CD1c-positive myeloid dendritic cell (primary cell): ENCODE measurements around the gene RARB.

Experiments
- DNase-seq: peaks from one replicate; pipeline ENCODE4 v3.0.0-alpha.2; 2016; ENCODE audit errors: extremely low spot score

Gene RARB

GRCh38 chr3:25448750-25449692 lies 21.0 kb downstream of the RARB start:
- no peak for DNase-seq

- no peak for DNase-seq
Measured at GRCh38 chr3:25449857-25450256, 21.8 kb downstream of the RARB start.

DNA sequence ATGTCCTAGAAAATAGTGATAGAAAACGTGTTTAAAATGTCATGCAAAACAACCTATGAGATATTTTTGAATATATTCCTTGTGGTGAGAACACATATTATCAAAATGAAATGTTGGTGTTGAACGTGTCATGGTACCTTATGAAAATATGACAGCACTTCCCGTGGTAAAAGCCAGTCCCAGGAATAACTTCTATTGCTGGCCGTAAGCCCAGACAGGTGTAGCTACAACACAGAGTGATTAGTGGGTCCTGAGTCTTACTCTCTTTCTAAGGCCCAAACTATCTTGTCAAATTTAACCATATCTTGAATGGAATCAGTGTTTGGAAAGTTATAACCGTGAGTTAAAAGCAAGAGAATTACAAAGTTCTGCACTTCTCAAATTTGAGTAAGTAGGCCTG lies 24.1 kb downstream of the RARB start:
- no peak for DNase-seq

- no peak for DNase-seq
Measured at GRCh38 chr3:25452740-25453139, 24.7 kb downstream of the RARB start.

- no peak for DNase-seq
Measured at GRCh38 chr3:25453619-25454004, 25.5 kb downstream of the RARB start.

GRCh38 chr3:25454005-25454927 lies 26.2 kb downstream of the RARB start:
- no peak for DNase-seq

DNA sequence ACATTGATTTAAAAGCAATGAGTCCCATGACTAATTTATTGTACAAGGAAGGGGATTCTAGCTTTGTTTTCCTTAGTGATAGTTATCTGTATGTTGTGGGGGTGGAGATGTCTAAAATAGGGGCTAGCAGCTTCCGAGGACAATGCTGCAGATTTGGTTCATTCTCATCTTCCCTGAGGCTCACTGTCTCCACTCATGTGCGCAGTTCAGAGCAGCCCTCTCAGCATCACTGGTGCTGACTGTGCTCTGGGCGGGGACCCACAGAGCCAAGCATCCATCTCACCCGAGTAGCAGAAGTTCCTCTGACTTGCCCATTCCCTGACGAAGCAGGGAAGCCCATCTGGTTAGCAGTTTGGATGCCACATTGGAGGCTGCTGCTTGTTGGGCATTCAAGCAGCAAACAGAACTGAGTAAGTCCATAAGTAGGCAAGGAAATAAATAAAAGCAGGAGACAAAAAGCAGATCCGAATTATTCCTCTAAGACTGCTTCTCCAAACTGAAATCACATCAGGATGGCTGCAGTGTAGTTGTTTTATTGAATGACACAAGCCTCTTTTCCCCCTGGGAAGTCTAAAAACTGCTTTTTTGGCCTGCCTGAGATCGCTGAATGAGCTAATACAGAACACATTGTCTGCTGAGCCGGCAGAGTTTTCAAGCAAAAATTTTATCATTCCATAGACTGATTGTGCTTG lies 27.5 kb downstream of the RARB start:
- DNase-seq, result no peak

GRCh38 chr3:25456723-25457670 lies 28.9 kb downstream of the RARB start:
- no peak for DNase-seq

- no peak for DNase-seq
Measured at GRCh38 chr3:25457671-25458419, 29.8 kb downstream of the RARB start.

DNA sequence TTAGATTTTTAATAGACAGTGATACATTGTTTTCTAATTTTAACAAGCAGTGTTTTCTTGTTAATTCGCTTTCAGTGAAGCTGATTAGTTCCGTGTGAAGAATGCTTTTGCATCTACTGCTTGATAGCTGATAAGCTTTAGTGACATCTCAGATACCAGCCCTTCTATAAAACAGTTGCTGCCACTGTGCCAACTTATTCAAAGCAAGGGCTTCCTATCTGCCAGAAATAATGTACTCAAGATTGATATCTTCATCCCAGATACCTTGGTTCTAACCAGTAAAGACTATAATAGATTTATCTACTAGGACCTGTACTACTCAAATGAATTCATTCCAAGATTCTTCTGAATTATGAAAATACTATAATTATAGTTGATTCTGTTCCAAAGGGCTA lies 30.4 kb downstream of the RARB start:
- no peak for DNase-seq

- no peak for DNase-seq
Measured at GRCh38 chr3:25460751-25461150, 32.7 kb downstream of the RARB start.

DNA sequence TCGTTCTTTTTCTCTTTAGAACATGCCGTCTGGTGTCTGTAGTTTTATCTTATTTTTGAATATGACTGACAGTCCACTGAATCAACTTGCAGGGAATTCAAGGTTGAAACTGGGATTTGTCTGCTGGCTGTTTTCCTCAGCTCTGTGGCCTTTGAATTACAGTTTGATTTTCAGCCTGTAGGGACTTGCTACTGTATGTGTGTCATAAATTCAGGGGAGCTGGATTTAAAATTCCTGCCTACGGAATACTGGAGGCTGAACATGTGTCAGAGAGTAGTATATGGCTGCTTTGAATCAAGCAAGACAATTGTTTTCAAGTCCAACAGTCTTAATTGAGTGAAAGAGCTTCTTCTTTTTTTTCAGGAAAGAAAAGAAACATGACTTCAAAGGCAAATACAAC lies 33.9 kb downstream of the RARB start:
- DNase-seq, result no peak

DNA sequence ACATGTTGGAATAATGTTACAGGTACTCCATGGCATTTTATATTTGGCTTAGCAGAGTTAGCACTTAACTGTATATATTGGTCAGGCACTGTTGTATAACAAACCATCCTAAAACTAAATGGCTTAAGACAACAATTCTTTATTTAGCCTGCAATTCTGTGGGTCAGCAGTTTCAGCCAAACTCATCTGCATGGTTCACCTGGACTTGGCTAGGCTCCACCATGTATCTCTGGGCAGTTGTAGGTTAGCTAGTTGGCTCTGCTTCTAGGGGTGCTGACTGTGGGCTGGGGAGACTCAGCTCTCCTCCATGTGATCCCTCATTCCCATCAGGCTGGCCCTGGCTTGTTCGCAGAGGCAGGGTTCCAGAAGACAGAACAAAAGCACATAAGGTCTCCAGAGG lies 34.4 kb downstream of the RARB start:
- no peak for DNase-seq

- no peak for DNase-seq
Measured at GRCh38 chr3:25463836-25464418, 35.9 kb downstream of the RARB start.

DNA sequence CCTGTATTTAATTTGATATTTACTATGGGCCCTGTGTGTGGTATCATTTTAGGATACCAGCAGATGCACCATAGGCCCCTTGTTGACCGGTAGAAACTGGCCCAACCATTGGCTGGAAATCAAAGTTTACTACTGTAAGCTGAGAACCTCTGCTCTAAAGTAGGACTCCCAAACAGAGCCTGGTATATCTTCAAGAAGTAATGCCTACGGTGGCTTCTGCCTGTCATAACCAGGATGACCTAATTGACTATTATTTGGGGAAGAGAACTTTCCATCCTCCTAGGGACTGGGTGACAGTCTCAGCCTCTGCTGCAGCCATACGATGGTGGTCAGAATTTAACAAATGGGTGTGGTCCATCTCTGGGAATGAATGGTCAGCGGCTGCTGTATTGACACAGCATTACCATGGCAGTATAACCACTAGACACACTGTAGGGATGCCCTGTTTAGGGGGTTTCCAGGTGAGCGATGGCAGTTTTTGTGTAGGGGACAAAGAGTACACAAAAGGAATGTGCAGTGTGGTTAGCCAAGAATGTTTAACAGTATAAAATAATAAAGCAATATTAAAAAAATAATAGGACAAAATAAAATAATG lies 37.3 kb downstream of the RARB start:
- DNase-seq, result no peak

DNA sequence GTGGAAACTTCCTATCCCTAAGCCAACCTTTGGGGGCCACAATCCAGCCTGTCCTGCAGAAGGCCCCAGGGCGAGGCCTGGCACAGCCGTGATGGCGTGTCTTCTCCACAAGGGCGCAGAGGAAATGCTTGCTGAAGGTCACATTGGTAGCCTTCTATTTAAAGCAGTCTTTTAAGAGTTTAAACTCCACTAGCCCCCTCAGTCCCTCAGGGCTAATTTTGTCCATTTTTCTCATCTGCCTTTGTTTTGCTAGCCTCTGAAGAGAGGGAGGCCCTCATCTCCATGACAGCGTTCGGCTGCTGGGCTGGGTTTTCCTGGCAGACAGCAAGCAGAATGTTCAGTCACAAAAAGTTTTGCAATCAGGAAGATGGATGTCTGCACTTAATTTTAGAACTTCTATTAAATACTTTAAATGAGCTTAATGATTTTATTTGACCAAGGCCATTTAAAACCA lies 40.8 kb downstream of the RARB start:
- DNase-seq, result no peak

- DNase-seq, result no peak
Measured at GRCh38 chr3:25469558-25469957, 41.5 kb downstream of the RARB start.

- peak; percentile 3 for DNase-seq
Measured at GRCh38 chr3:25471081-25471768, 43.2 kb downstream of the RARB start.

GRCh38 chr3:25472153-25472552 lies 44.1 kb downstream of the RARB start:
- DNase-seq, result no peak
